Measurements from ENCODE around the gene LYPD6B.

DNA sequence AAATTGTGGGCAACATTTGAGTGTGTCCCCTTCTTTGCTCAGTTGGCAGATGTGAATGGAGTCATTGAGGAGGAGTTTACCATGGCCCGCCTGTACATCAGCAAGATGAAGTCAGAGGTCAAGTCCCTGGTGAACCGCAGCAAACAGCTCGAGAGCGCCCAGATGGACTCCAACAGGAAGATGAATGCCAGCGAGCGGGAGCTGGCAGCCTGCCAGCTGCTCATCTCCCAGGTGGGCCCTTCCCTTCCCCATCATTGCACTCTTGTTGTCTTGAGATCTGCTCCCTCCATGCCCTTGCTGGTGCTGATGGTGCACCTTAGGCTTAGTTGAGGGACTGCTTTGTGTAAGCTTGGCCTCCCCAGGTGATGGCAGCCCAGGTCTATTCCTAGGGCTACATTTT is 47.5 kb upstream of the LYPD6B start:
- TF ChIP-seq RCOR1 (conservative IDR thresholded peaks at IDR 0.05; ENCODE audit: low read depth, low read length) (no peak), IKZF1 (conservative IDR thresholded peaks at IDR 0.05) (no peak), MTA3 (IDR thresholded peaks at IDR 0.05; ENCODE audit: borderline replicate concordance, low read length) (no peak), POLR2AphosphoS5 (IDR thresholded peaks at IDR 0.05; ENCODE audit: low read length) (no peak), FOXM1 (IDR thresholded peaks at IDR 0.05; ENCODE audit: low read depth, low read length) (no peak), RAD21 (IDR thresholded peaks at IDR 0.05; ENCODE audit: insufficient read depth, low read depth, low read length) (no peak), TCF7 (IDR thresholded peaks at IDR 0.05; ENCODE audit: borderline replicate concordance) (no peak), EP300 (IDR thresholded peaks at IDR 0.05; ENCODE audit: borderline replicate concordance in 1 of 2, control insufficient read depth in 1 of 2, low read depth in 2 of 2, low read length in 2 of 2) (no peak), NRF1 (conservative IDR thresholded peaks at IDR 0.05; ENCODE audit: low read depth, low read length) (no peak), POLR2AphosphoS2 (IDR thresholded peaks at IDR 0.05; ENCODE audit: low read depth, low read length) (no peak), CHD2 (IDR thresholded peaks at IDR 0.05; ENCODE audit: borderline replicate concordance, low read depth, low read length) (no peak)
- TF ChIP-seq, protein P1, sequence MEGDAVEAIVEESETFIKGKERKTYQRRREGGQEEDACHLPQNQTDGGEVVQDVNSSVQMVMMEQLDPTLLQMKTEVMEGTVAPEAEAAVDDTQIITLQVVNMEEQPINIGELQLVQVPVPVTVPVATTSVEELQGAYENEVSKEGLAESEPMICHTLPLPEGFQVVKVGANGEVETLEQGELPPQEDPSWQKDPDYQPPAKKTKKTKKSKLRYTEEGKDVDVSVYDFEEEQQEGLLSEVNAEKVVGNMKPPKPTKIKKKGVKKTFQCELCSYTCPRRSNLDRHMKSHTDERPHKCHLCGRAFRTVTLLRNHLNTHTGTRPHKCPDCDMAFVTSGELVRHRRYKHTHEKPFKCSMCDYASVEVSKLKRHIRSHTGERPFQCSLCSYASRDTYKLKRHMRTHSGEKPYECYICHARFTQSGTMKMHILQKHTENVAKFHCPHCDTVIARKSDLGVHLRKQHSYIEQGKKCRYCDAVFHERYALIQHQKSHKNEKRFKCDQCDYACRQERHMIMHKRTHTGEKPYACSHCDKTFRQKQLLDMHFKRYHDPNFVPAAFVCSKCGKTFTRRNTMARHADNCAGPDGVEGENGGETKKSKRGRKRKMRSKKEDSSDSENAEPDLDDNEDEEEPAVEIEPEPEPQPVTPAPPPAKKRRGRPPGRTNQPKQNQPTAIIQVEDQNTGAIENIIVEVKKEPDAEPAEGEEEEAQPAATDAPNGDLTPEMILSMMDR (IDR thresholded peaks at IDR 0.05 in 2 of 3, conservative IDR thresholded peaks at IDR 0.05 in 1 of 3; ENCODE audit: control insufficient read depth in 2 of 3, extremely low read depth in 1 of 3, insufficient read depth in 1 of 3, low read depth in 3 of 3, low read length in 3 of 3), result no peak
- TF ChIP-seq, protein P2, sequence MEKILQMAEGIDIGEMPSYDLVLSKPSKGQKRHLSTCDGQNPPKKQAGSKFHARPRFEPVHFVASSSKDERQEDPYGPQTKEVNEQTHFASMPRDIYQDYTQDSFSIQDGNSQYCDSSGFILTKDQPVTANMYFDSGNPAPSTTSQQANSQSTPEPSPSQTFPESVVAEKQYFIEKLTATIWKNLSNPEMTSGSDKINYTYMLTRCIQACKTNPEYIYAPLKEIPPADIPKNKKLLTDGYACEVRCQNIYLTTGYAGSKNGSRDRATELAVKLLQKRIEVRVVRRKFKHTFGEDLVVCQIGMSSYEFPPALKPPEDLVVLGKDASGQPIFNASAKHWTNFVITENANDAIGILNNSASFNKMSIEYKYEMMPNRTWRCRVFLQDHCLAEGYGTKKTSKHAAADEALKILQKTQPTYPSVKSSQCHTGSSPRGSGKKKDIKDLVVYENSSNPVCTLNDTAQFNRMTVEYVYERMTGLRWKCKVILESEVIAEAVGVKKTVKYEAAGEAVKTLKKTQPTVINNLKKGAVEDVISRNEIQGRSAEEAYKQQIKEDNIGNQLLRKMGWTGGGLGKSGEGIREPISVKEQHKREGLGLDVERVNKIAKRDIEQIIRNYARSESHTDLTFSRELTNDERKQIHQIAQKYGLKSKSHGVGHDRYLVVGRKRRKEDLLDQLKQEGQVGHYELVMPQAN (conservative IDR thresholded peaks at IDR 0.05), result no peak
